ENCODE results near the gene JAK1. TPM values are rescaled to one million over a fixed set of nuclear protein-coding genes. Genes with fewer than 3 reads are reported as not detected.

Gene JAK1
- total RNA-seq, 2 donors from 2014 or later, result 83.7 to 98.7 TPM

DNA sequence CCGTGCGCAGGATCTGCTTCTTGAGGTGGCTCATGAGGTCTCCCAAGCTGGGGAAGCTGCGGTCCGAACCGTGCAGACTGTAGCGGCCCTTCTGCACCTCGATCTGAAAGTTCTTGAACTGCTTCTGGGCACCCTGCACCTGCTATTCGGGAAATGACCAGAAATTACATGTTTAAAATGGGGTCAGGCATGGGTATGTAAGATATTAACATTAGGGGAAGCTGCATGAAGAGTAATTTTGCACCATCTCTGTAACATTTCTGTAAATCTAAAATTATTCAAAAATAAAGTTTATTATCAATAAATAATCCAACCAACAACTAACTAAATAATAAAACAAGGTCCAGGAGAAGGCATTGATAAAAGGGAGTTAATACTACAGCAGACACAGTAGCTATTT lies 110.8 kb downstream of the JAK1 start:
- intact Hi-C loops (cut with DNase I), result no loop called here
- ATAC-seq, result no peak
- no peak for DNase-seq

DNA sequence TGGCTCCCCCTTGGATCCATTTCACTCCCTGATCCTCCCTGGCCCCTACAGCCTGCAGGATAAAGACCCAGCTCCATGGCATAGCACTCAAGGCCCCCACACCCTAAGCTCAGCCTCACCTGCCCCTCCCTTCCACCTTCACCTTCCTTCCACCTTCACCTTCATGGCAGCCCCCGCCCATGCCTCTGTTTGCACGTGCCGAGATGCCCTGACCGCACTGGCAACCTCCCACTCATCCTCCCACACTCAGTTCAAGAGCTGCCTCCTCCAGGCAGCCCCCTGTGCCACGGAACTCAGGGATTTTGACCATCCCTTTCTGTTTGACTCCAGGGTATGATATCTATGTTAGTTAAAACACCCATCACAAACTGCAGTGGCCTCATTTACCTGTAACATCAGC lies 111.7 kb downstream of the JAK1 start:
- intact Hi-C loops (cut with DNase I), result no loop called here
- DNase-seq (no peak), ATAC-seq (no peak)

- no peak for DNase-seq
- intact Hi-C loops (cut with DNase I), result no loop called here
- ATAC-seq, result no peak
Measured at GRCh38 chr1:64851664-64852063, 114.7 kb downstream of the JAK1 start.

- intact Hi-C loops (cut with DNase I), result no loop called here
- ATAC-seq (no peak), DNase-seq (no peak)
Measured at GRCh38 chr1:64850846-64851245, 115.5 kb downstream of the JAK1 start.

DNA sequence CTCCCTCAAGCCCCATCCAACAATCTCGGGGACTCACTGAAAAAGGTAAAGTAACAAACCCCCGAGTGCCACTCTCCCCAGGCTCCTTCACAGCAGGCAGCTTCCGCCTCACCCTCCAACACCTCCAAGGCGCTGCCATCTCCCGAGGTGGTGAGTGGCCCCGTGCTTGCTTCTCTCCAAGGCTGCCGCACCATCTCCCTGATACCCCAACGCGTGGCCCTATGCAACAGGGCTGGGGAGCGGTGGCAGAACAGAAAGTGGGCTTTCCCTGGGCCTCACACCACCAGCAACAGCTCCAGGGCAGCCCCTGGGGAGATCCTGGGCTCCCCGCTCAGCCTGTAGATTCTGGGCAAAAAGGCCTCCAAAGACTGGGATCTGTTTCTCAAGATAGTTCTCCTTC lies 116.4 kb downstream of the JAK1 start:
- intact Hi-C loops (cut with DNase I), result no loop called here
- ATAC-seq (no peak), DNase-seq (no peak)

DNA sequence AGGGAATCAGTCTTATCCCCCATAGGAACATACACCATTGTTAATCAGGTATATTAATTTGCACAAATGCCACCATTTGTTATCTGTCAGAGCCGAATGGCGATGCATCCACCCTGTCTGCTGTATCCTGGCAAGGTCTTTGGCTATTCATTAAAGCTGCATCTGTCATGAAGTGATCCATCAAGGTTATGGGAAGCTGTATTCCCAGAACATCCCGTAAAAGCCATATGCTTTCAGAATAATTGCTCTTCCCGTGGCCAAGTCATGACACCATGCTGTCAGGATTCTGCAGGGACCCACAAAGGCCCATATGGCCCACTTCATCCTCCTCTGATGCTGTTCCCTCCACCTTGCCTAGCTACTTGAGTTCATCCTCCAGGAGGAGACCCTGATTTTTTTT lies 117.5 kb downstream of the JAK1 start:
- DNase-seq (no peak), ATAC-seq (no peak)
- intact Hi-C loops (cut with DNase I), result no loop called here

DNA sequence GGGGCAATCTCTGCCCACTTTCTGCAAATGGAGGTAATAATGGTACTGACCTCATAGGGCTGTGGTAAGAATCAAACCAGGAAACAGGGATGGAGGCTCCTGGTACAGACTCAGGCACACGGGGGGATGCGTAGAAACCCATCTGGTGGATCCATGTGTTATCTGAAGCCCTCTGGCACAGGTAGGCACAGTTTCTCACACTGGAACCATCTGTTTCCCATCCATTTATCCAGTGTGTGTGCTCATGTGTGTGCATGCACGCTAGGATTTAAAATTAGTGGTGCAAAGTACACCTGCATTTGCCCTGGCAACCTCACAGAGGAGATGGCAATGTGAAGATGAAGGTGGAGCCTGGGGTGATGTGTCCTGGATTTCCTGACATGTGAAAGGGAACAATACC lies 118.2 kb downstream of the JAK1 start:
- intact Hi-C loops (cut with DNase I), result no loop called here
- ATAC-seq (no peak), DNase-seq (no peak)

DNA sequence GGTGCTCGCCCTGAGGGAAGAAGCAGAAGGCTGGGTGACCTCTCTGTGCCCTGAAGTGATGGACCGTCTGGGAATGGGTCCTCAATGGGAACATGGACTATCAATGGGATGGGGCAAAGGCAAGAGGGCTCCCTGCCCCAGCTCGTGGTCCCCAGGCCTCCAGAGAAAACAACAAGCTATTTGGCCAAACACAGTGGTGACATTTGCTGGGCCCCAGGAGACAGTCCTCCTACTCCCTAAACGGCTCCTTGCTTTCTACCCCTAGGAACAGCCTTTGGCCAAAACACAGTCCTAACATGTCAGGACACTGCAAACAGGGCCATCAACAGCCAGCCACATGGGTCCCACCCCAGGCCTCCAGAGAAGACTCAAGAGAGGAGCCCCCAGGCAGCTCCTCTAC lies 118.7 kb downstream of the JAK1 start:
- DNase-seq (no peak), ATAC-seq (no peak)
- intact Hi-C loops (cut with DNase I), result no loop called here

- intact Hi-C loops (cut with DNase I), result no loop called here
- DNase-seq (no peak), ATAC-seq (no peak)
Measured at GRCh38 chr1:64846573-64847430, 119.5 kb downstream of the JAK1 start.

GRCh38 chr1:64845831-64846425 lies 120.4 kb downstream of the JAK1 start:
- ATAC-seq, result no peak
- intact Hi-C loops (cut with DNase I), result no loop called here
- DNase-seq, result no peak

GRCh38 chr1:64844609-64845008 lies 121.7 kb downstream of the JAK1 start:
- ATAC-seq (no peak), DNase-seq (no peak)
- intact Hi-C loops (cut with DNase I), result no loop called here

DNA sequence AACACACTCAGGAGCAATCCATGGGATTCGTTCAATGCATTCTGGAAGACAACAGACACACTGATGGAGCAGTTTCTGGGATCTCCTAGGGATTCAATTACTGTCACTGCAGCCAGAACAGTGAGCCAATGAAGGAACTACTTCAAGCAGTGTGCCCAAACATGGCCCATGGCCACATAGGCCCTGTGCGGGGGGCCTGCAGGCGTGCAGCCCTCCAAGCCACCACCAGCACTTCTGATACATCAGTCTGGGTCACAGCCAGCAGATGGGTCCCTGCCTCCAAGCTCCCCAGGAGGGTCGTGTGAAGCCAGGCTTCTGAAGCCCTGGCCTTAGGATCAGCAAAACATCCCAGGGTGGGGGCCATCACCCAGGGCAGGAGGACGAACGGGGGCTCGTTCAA lies 122.2 kb downstream of the JAK1 start:
- ATAC-seq (no peak), DNase-seq (no peak)
- intact Hi-C loops (cut with DNase I), result no loop called here

- ATAC-seq (no peak), DNase-seq (no peak)
- intact Hi-C loops (cut with DNase I), result no loop called here
Measured at GRCh38 chr1:64843675-64844074, 122.7 kb downstream of the JAK1 start.

- no peak for DNase-seq
- intact Hi-C loops (cut with DNase I), result no loop called here
- no peak for ATAC-seq
Measured at GRCh38 chr1:64842224-64842623, 124.1 kb downstream of the JAK1 start.

DNA sequence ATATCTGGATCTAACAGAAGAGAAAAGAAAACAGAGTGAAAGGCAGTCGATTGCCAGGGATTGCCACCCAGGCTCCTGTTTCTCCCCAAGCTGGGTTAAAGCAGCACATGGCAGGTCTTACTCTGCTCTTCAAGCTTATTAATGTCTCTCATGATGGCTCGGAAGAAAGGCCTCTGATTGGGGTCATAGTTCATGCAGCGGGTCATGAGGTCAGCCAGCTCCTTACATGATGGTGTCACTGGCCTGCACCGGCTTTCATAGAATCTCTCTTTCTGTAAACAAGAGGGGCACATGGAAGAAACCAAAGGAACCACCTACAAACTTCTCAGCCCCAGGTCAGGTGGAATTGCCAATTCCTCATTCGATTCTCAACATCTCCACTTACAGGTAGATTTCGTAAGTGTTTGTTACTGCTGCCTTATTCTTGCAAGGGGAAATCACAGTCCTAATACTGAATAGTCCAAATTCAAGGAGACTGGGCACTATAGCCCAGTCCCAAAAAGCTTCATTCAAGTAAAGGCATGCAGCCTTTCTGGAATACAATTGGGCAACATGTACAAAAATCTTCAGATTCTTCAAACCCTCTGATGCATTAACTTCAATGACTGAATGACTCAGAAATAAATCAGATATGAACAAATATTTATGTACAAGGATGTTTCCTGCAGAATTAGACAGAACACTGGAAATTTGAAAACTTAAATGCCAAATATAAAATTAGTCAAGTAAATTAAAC lies 124.9 kb downstream of the JAK1 start:
- intact Hi-C loops (cut with DNase I), result no loop called here
- ATAC-seq (no peak), DNase-seq (no peak)

DNA sequence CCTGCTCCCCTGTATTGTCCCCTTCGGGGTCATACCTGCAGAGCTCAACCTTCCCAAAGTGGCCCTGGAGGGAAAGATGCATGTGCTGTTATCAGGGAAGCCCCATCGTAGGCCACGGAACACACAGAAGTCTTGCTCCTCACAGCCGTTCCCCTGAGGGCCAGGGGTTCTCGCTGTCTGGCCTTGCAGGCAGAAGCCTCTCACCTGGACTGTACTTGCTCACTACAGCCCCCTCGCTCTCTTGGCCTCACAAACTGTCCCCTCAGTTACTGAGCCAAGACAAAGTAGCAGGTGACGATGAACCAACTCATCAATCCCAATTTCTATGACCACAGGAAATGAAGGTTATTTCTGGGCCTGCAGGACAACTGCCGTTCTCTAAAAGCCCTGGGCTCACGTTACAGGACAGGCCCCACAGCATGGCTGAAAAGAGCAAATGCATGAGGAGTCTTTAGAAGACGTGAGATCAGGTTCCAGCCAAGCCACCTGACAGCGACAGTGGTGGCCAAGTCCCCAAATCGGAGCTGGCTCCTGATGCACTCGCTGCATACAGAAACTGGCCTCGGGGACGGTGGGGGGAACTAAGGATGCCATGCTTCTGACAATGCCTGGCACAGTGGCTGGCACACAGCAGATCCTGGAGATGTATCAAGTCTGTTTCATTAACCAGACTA lies 126.5 kb downstream of the JAK1 start:
- ATAC-seq (no peak), DNase-seq (no peak)
- intact Hi-C loops (cut with DNase I), result no loop called here

GRCh38 chr1:64839261-64839660 lies 127.1 kb downstream of the JAK1 start:
- intact Hi-C loops (cut with DNase I), result no loop called here
- ATAC-seq (no peak), DNase-seq (no peak)

GRCh38 chr1:64838486-64838885 lies 127.9 kb downstream of the JAK1 start:
- DNase-seq, result no peak
- intact Hi-C loops (cut with DNase I), result no loop called here

GRCh38 chr1:64836802-64837201 lies 129.5 kb downstream of the JAK1 start:
- DNase-seq (no peak), ATAC-seq (no peak)
- intact Hi-C loops (cut with DNase I), result no loop called here

More at GRCh38 chr1:64838486-64838885, 127.9 kb downstream of the JAK1 start:
- no peak for ATAC-seq

DNA sequence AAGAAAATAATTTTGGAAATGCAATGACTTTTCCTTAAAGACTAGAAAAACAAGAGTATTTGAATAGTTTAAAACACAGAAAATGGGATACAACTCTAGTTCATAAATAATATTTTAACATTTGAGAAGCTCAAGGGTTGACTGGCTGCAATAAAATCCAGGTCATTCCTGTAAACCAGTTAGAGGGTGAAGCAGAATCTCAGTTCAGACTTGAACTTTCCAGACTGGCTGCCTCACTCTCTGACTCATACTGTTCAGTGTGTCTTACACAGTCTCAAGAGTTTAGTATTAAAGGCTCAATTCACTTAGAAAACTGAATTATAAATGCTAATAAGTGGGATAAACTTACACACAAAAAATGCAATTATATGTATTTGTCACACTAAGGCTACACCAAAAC lies 131.6 kb downstream of the JAK1 start:
- intact Hi-C loops (cut with DNase I), result no loop called here
- DNase-seq (no peak), ATAC-seq (peak in 1 of 2 donors; percentile 87)

Measured in left cardiac atrium (tissue), 4 donors.